ENCODE data around the gene SPHKAP. TPM values are rescaled to one million over a fixed set of nuclear protein-coding genes. Genes with fewer than 3 reads are reported as not detected.

The SPHKAP gene
- total and polyA plus RNA-seq, 9 donors, result 0.34 to 26.4 (median 0.99) TPM

DNA sequence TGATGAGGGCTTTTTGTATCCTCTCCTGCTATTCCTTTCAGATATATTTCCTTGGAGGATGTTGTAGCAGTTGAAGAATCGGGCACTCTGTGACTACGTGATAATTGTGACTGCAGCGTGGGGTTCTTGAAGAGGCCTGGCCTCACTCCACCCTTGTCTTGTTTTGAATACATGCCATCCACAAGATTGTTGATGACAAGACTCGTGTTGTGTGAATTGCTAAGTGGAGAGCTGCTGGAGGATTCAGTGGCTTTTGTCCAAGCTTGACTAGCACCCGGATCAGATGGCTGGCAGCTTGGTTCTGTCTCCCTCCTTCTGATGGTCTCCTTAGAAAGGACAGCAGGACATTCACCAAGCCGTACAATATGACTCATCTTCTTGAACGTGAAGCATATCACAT is 163.2 kb downstream of the SPHKAP start:
- TF ChIP-seq POLR2A (IDR thresholded peaks at IDR 0.05) (no peak), EP300 (IDR thresholded peaks at IDR 0.05) (no peak)
- TF ChIP-seq, protein P1, sequence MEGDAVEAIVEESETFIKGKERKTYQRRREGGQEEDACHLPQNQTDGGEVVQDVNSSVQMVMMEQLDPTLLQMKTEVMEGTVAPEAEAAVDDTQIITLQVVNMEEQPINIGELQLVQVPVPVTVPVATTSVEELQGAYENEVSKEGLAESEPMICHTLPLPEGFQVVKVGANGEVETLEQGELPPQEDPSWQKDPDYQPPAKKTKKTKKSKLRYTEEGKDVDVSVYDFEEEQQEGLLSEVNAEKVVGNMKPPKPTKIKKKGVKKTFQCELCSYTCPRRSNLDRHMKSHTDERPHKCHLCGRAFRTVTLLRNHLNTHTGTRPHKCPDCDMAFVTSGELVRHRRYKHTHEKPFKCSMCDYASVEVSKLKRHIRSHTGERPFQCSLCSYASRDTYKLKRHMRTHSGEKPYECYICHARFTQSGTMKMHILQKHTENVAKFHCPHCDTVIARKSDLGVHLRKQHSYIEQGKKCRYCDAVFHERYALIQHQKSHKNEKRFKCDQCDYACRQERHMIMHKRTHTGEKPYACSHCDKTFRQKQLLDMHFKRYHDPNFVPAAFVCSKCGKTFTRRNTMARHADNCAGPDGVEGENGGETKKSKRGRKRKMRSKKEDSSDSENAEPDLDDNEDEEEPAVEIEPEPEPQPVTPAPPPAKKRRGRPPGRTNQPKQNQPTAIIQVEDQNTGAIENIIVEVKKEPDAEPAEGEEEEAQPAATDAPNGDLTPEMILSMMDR (IDR thresholded peaks at IDR 0.05), result no peak
- intact Hi-C loops (cut with DNase I), result no loop called here

DNA sequence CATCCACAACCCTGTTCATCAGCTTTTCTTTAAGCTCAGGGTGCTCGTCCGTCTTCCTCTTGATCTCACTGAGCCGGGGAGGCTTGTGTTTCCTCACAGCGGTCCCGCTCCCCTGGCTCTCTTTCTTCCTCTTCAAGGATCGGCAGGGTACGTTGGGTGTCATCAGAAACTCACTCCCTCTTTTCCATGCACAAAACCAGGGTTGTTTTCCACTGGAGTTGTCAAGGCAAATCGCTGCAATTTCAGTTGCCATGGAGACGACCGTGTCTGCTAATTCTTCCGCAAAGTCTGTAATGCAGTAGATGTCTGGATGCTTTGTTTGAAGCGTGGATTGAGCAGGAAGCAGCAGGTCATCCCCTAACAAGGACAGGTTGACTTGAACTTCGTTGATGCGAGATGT is 163.7 kb downstream of the SPHKAP start:
- Histone ChIP-seq H3K36me3 (no peaks in the 10 kb centered on the region), H3K9me3 (no peaks in the 10 kb centered on the region), H3K4me3 (no peak overlapping the region), H3K27ac (no peak overlapping the region), H3K4me1 (ENCODE audit: insufficient read depth) (peaks cover 2% of the 10 kb centered on the region), H3K27me3 (no peaks in the 10 kb centered on the region)
- DNase-seq, result no peak
- 89 to 94% (median 91%) methylated on average over 14 of the region's 14 CpGs for WGBS, 3 donors
- TF ChIP-seq POLR2A (IDR thresholded peaks at IDR 0.05), result no peak
- no peak for TF ChIP-seq EP300 (IDR thresholded peaks at IDR 0.05)
- TF ChIP-seq, protein P1 (IDR thresholded peaks at IDR 0.05), result no peak
- intact Hi-C loops (cut with DNase I), result no loop called here

More for the DNA sequence above, 163.2 kb downstream of the SPHKAP start:
- Histone ChIP-seq H3K36me3 (no peaks in the 10 kb centered on the region), H3K27ac (no peak overlapping the region), H3K27me3 (no peaks in the 10 kb centered on the region), H3K4me1 (ENCODE audit: insufficient read depth) (peaks cover 2% of the 10 kb centered on the region), H3K9me3 (no peaks in the 10 kb centered on the region), H3K4me3 (no peak overlapping the region)
- DNase-seq, result no peak
- 86 to 89% (median 88%) methylated on average over 7 of the region's 7 CpGs for WGBS, 3 donors

DNA sequence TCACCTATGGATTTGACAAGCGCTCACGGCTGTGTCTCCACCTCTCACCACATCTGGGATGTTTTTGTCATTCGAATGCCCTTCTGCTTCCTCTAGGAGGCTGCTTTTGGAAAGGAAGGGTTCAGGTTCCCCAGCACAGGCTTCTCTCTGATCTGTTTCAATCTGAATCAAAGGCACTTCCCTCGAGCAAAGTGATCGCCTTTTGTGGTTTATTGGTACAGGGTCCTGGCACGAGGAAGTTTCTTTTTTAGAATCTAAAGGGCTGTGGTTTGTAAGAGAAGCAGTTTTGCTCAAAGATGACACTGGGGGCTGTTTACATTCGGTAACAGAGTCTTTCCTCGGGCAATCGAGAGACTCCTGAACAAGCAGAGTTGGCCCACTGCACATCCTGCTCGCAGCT is 165.1 kb downstream of the SPHKAP start:
- H3K4me1 ChIP-seq (ENCODE audit: insufficient read depth), result peaks cover 2% of the 10 kb centered on the region
- DNase-seq, result no peak
- TF ChIP-seq POLR2A (IDR thresholded peaks at IDR 0.05) (no peak), EP300 (IDR thresholded peaks at IDR 0.05) (no peak)
- TF ChIP-seq, protein P1 (IDR thresholded peaks at IDR 0.05), result no peak
- H3K27ac ChIP-seq, result no peak overlapping the region
- H3K9me3 ChIP-seq, result no peaks in the 10 kb centered on the region
- WGBS, 3 donors, result 65 to 77% (median 71%) methylated on average over 10 of the region's 10 CpGs
- no peak overlapping the region for H3K4me3 ChIP-seq
- intact Hi-C loops (cut with DNase I), result no loop called here
- H3K27me3 ChIP-seq, result no peaks in the 10 kb centered on the region
- H3K36me3 ChIP-seq, result no peaks in the 10 kb centered on the region

DNA sequence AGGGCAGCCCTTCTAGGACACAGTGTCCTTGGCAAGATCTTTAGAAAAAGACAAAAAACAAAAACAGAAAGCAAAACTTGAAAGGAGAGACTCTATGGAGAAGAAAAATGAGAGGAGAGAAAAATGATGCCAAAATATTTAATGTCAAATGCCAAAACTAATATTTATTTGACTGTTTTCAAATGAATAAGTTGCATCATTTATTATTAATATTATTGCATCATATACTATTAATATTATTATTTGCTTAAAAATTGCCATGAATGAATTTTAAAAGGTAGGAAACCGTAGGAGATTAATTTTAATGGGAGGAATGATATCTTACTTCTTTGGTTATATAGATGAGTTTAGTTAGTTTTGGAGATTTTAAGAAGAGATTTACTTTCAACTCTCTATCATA is 165.7 kb downstream of the SPHKAP start:
- no peak for DNase-seq
- intact Hi-C loops (cut with DNase I), result no loop called here
- Histone ChIP-seq H3K4me1 (ENCODE audit: insufficient read depth) (peaks cover 2% of the 10 kb centered on the region), H3K9me3 (no peaks in the 10 kb centered on the region), H3K27me3 (no peaks in the 10 kb centered on the region), H3K36me3 (no peaks in the 10 kb centered on the region), H3K27ac (no peak overlapping the region), H3K4me3 (no peak overlapping the region)
- WGBS, 3 donors, result 74 to 86% (median 86%) methylated on average over 1 of the region's 1 CpG
- TF ChIP-seq EP300 (IDR thresholded peaks at IDR 0.05), result no peak
- TF ChIP-seq POLR2A (IDR thresholded peaks at IDR 0.05), result no peak
- TF ChIP-seq, protein P1 (IDR thresholded peaks at IDR 0.05), result no peak
